ENCODE data around the gene ATAD2B.

DNA sequence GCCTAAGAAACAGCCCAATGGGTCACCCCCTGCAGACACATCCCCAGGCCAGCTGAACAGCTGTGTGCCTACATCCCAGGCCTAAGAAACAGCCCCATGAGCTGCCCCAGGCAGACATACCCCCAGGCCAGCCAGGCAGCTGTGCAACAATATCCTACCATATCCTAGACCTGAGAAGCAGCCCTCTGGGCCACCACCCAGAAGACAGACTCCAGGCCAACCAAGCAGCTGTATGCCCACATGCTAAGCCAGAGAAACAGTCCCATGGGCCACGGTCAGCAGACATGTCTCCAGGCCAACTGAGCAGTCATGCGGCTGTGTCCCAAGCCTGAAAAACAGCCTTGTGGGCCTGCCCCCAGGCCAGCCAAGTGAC is 205.5 kb downstream of the ATAD2B start:
- no peak for TF ChIP-seq POLR2AphosphoS5 (IDR thresholded peaks at IDR 0.05; ENCODE audit: insufficient read depth in 1 of 2, low read depth in 1 of 2)
- TF ChIP-seq, protein P1, sequence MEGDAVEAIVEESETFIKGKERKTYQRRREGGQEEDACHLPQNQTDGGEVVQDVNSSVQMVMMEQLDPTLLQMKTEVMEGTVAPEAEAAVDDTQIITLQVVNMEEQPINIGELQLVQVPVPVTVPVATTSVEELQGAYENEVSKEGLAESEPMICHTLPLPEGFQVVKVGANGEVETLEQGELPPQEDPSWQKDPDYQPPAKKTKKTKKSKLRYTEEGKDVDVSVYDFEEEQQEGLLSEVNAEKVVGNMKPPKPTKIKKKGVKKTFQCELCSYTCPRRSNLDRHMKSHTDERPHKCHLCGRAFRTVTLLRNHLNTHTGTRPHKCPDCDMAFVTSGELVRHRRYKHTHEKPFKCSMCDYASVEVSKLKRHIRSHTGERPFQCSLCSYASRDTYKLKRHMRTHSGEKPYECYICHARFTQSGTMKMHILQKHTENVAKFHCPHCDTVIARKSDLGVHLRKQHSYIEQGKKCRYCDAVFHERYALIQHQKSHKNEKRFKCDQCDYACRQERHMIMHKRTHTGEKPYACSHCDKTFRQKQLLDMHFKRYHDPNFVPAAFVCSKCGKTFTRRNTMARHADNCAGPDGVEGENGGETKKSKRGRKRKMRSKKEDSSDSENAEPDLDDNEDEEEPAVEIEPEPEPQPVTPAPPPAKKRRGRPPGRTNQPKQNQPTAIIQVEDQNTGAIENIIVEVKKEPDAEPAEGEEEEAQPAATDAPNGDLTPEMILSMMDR (IDR thresholded peaks at IDR 0.05), result no peak
